ENCODE results near the gene TGIF2.
A peak's percentile ranks its signal among the peaks of the same experiment; 100 is the strongest.

GRCh38 chr20:36571564-36572504 is 1.6 kb upstream of the TGIF2 start:
- TF ChIP-seq SKIL (CRISPR knock-in tag; IDR thresholded peaks at IDR 0.05; ENCODE audit: borderline replicate concordance): no peak
- TF ChIP-seq ZNF335 (CRISPR knock-in tag; IDR thresholded peaks at IDR 0.05): no peak; the same call in 1 of the 2 replicates
- TF ChIP-seq POLR2AphosphoS5 (IDR thresholded peaks at IDR 0.05; ENCODE audit: low read depth, low read length): peak; percentile 62
- no peak for TF ChIP-seq ZBTB40 (IDR thresholded peaks at IDR 0.05)
- no peak for TF ChIP-seq ZBTB40 (CRISPR knock-in tag; IDR thresholded peaks at IDR 0.05)
- TF ChIP-seq CTCF (CRISPR knock-in tag; IDR thresholded peaks at IDR 0.05): peak; percentile 40
